SK-N-SH (cell line): ENCODE measurements around the gene CRB1. TPM values are rescaled to one million over a fixed set of nuclear protein-coding genes. Genes with fewer than 3 reads are reported as not detected.
A peak's percentile ranks its signal among the peaks of the same experiment; 100 is the strongest.

Experiments
- CTCF ChIA-PET: fragments of 300-600, 350-600 bp; formaldehyde crosslinking; extraction: SDS; loops from one replicate; lab custom pipeline; 2021; lab: Yijun Ruan, JAX
- POLR2A ChIA-PET: fragments of 350-600 bp; sonication (Branson Sonifier 250); formaldehyde crosslinking; extraction: SDS; loops from one replicate; lab custom pipeline; 2020; ENCODE audit warnings: antibody characterized with exemption, inconsistent platforms; lab: Yijun Ruan, JAX
- DNase-seq: peaks from one replicate; pipeline ENCODE4 v3.0.0; 2012
- H2AFZ ChIP-seq: fragments of 200-600 bp; sonication (generic); 2 replicates; pipeline ENCODE4 v1.8.1; 2016; ENCODE audit warnings: antibody characterized with exemption, mild to moderate bottlenecking, low read depth
- H3F3A ChIP-seq: fragments of 200-600 bp; sonication (generic); replicated peaks from 2 replicates; pipeline ENCODE3; 2016; ENCODE audit warnings: antibody characterized with exemption, mild to moderate bottlenecking; ENCODE audit not compliant: insufficient read depth
- H3K27ac ChIP-seq, 2 experiments: fragments of 200-500 bp in 1 of 2; fragments of 200-600 bp in 1 of 2; sonication (Bioruptor generic) in 1 of 2; sonication (generic), shearing (Covaris generic) in 1 of 2; 2 replicates each; pipeline versions ENCODE4 v1.5.1 to v1.6.1; 2014 to 2016; ENCODE audit warnings: low read depth in 2 of 2, inconsistent platforms in 1 of 2, low read length in 1 of 2, mild to moderate bottlenecking in 1 of 2, mixed read lengths in 1 of 2
- H3K27me3 ChIP-seq: fragments of 200-600 bp; sonication (generic), shearing (Covaris generic); 2 replicates; pipeline ENCODE4 v1.6.1; 2016; ENCODE audit warnings: mixed run types; ENCODE audit not compliant: insufficient read depth
- H3K36me3 ChIP-seq, 2 experiments: fragments of 200-500 bp in 1 of 2; fragments of 200-600 bp in 1 of 2; sonication (Bioruptor generic) in 1 of 2; sonication (generic) in 1 of 2; replicated peaks in 1 of 2; 2 replicates each; pipeline versions ENCODE3 to v1.5.1; 2014 to 2016; ENCODE audit warnings: low read length in 1 of 2, mild to moderate bottlenecking in 1 of 2; ENCODE audit not compliant: insufficient read depth in 2 of 2, control insufficient read depth in 1 of 2
- H3K4me1 ChIP-seq, 2 experiments: fragments of 200-500 bp in 1 of 2; fragments of 200-600 bp in 1 of 2; sonication (Bioruptor generic) in 1 of 2; sonication (generic), shearing (Covaris generic) in 1 of 2; 2 replicates each; pipeline versions ENCODE4 v1.5.1 to v1.6.1; 2014 to 2016; ENCODE audit warnings: low read depth in 1 of 2, low read length in 1 of 2, mixed run types in 1 of 2; ENCODE audit not compliant: insufficient read depth in 2 of 2, control insufficient read depth in 1 of 2
- H3K4me2 ChIP-seq: fragments of 200-600 bp; sonication (generic), shearing (Covaris generic); 2 replicates; pipeline ENCODE4 v1.6.1; 2017; ENCODE audit warnings: mixed run types
- H3K4me3 ChIP-seq, 2 experiments: fragments of 200-500 bp in 1 of 2; fragments of 200-600 bp in 1 of 2; sonication (Bioruptor generic) in 1 of 2; sonication (generic), shearing (Covaris generic) in 1 of 2; 2 replicates each; pipeline versions ENCODE4 v1.5.1 to v1.8.1; 2014 to 2016; ENCODE audit warnings: low read depth in 2 of 2, inconsistent platforms in 1 of 2, low read length in 1 of 2, mild to moderate bottlenecking in 1 of 2, mixed read lengths in 1 of 2, moderate library complexity in 1 of 2
- H3K79me2 ChIP-seq: fragments of 200-600 bp; sonication (generic); 2 replicates; pipeline ENCODE4 v1.8.1; 2017; ENCODE audit warnings: mild to moderate bottlenecking; ENCODE audit not compliant: insufficient read depth
- H3K9ac ChIP-seq: fragments of 200-600 bp; sonication (generic); 2 replicates; pipeline ENCODE4 v1.6.1; 2017; ENCODE audit warnings: mixed run types
- H3K9me2 ChIP-seq: fragments of 200-600 bp; sonication (generic); 2 replicates; pipeline ENCODE4 v1.6.1; 2017; ENCODE audit warnings: mixed run types
- H3K9me3 ChIP-seq: fragments of 200-600 bp; sonication (generic); 2 replicates; pipeline ENCODE4 v1.6.1; 2017; ENCODE audit warnings: mixed run types, mild to moderate bottlenecking, moderate library complexity
- H4K20me1 ChIP-seq: fragments of 200-600 bp; sonication (generic); 2 replicates; pipeline ENCODE4 v1.6.1; 2017; ENCODE audit warnings: mild to moderate bottlenecking, mixed run types; ENCODE audit not compliant: insufficient read depth
- ELF1 ChIP-seq: IDR thresholded peaks from 2 replicates; pipeline ENCODE4 v1.4.0; 2012
- FOXJ3 ChIP-seq: sonication (generic); formaldehyde crosslinking; IDR thresholded peaks from 2 replicates; pipeline ENCODE4 v1.5.1; 2020; ENCODE audit warnings: mild to moderate bottlenecking, missing genetic modification reagents
- GATA2 ChIP-seq: sonication (generic); formaldehyde crosslinking; IDR thresholded peaks from 2 replicates; pipeline ENCODE4 v1.5.0; 2020; ENCODE audit warnings: mild to moderate bottlenecking, missing genetic modification reagents
- MXI1 ChIP-seq: IDR thresholded peaks from 2 replicates; pipeline ENCODE4 v1.6.1; 2012; ENCODE audit warnings: mild to moderate bottlenecking, low read depth, low read length, improper control_type of control experiment
- NRF1 ChIP-seq: IDR thresholded peaks from 2 replicates; pipeline ENCODE4 v1.6.1; 2012; ENCODE audit warnings: low read depth, mild to moderate bottlenecking, low read length
- POLR2AphosphoS5 ChIP-seq: IDR thresholded peaks from 2 replicates; pipeline ENCODE4 v1.6.1; 2012; ENCODE audit warnings: low read depth, low read length
- RCOR1 ChIP-seq: fragments of 150-350 bp; IDR thresholded peaks from 2 replicates; pipeline ENCODE4 v1.6.1; 2017; ENCODE audit warnings: antibody characterized with exemption, low read length
- TAF1 ChIP-seq: IDR thresholded peaks from 2 replicates; pipeline ENCODE4 v1.6.1; 2012; ENCODE audit warnings: low read depth, mild to moderate bottlenecking, low read length, moderate library complexity, borderline replicate concordance
- YY1 ChIP-seq: IDR thresholded peaks from 2 replicates; pipeline ENCODE4 v1.4.0; 2012; ENCODE audit warnings: low read depth, mild to moderate bottlenecking
- WGBS: methylation state at CpG from one replicate; pipeline ENCODE4 v1.1.6; 2017; ENCODE audit warnings: low lambda C conversion rate; 5-methylcytosine and 5-hydroxymethylcytosine counted together
- polyA plus RNA-seq, 3 experiments: library from polyadenylated mRNA; depleted of rRNA; stranded (reverse); fragments of >200 nt; gene quantifications; 2 replicates each; pipeline ENCODE4 v1.2.3, GENCODE V29; 2012
- TF ChIP-seq, protein P1 (sequence below): fragments of 150-350 bp; IDR thresholded peaks from 2 replicates; pipeline ENCODE4 v1.6.1; 2017; ENCODE audit warnings: antibody characterized with exemption, low read length, low read depth, borderline replicate concordance
- TF ChIP-seq, protein P2 (sequence below): IDR thresholded peaks from 2 replicates; pipeline ENCODE4 v1.4.0; 2012; ENCODE audit warnings: low read depth
- TF ChIP-seq, protein P3 (sequence below): fragments of 150-350 bp; IDR thresholded peaks from 2 replicates; pipeline ENCODE4 v1.6.1; 2016; ENCODE audit warnings: mild to moderate bottlenecking, low read depth, low read length
- TF ChIP-seq, protein P4 (sequence below): IDR thresholded peaks from 2 replicates; pipeline ENCODE4; 2012
- TF ChIP-seq, protein P5 (sequence below): fragments of 200-600 bp; sonication (generic); IDR thresholded peaks from 2 replicates; pipeline ENCODE4 v1.6.1; 2017; ENCODE audit warnings: antibody characterized with exemption, mild to moderate bottlenecking, moderate library complexity

CRB1 gene
- polyA plus RNA-seq, 1 of the 3 experiments (the other 2 are of a cell fraction): 0.13 TPM

DNA sequence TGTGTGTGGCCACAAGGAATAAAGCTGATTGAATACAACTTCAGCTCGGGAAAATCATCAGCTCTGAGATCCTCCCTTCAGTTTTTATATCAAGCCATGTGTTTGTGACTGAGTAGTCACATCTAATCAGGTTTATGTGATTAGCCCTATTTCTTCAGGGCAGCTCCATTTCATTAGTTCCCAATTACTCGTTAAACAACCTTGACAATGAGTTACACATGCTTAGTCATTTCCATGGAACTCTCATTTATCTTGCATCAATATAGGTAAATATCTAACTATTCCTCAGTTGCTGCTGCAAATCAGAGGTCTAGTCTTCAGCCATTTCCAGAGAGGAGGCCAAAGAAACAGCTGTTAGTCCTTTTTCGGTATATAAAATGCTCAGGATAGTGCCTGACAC is 16.3 kb downstream of the CRB1 start:
- ChIA-PET CTCF (no interaction called here), POLR2A (no interaction called here)
- Histone ChIP-seq H4K20me1 (no peaks in the 10 kb centered on the region), H3K9me2 (no peaks in the 10 kb centered on the region), H3K4me3 (no peak overlapping the region), H3K79me2 (no peaks in the 10 kb centered on the region), H2AFZ (no peak overlapping the region), H3K27me3 (no peaks in the 10 kb centered on the region), H3K4me1 (peaks cover 0 to 9% of the 10 kb centered on the region in 2 experiments; a peak in 2 of 4 replicates), H3K9me3 (peaks cover 5% of the 10 kb centered on the region; the same call in 1 of the 2 replicates), H3K27ac (no peak overlapping the region), H3K36me3 (no peaks in the 10 kb centered on the region), H3F3A (no peaks in the 10 kb centered on the region), H3K9ac (no peak overlapping the region), H3K4me2 (no peak overlapping the region)
- TF ChIP-seq, protein P1, sequence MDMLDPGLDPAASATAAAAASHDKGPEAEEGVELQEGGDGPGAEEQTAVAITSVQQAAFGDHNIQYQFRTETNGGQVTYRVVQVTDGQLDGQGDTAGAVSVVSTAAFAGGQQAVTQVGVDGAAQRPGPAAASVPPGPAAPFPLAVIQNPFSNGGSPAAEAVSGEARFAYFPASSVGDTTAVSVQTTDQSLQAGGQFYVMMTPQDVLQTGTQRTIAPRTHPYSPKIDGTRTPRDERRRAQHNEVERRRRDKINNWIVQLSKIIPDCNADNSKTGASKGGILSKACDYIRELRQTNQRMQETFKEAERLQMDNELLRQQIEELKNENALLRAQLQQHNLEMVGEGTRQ: no peak
- peak; percentile 11; the same call in 1 of the 2 replicates for TF ChIP-seq RCOR1
- DNase-seq: no peak
- 47% methylated on average over 3 of the region's 3 CpGs for WGBS

DNA sequence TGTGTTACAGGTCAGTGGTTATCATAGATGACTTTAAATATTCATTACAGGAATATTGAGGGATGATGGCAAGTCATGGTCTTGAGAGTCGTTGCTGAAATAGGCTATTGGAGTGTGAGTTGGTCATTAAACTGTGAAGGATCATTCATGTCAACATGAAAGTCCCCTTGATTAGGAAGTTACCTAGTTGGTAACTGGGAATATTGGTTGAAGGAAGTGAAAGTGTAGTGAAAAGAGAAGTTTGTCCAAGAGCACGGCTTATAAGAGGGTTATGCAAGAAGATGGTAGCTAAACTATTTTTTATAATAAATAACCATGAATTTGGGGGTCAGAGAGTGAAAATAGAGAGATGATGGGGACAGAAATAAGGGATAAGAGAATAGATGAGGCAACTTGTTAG is 16.9 kb downstream of the CRB1 start:
- Histone ChIP-seq H4K20me1 (no peaks in the 10 kb centered on the region), H3K9me3 (peaks cover 5% of the 10 kb centered on the region; the same call in 1 of the 2 replicates), H3K4me2 (no peak overlapping the region), H3K4me1 (peaks cover 0 to 9% of the 10 kb centered on the region in 2 experiments; a peak in 2 of 4 replicates), H3K27me3 (no peaks in the 10 kb centered on the region), H3K36me3 (no peaks in the 10 kb centered on the region), H3K27ac (no peak overlapping the region), H3F3A (no peaks in the 10 kb centered on the region), H3K79me2 (no peaks in the 10 kb centered on the region), H3K9me2 (no peaks in the 10 kb centered on the region), H2AFZ (no peak overlapping the region), H3K4me3 (no peak overlapping the region), H3K9ac (no peak overlapping the region)
- ChIA-PET CTCF (no interaction called here), POLR2A (no interaction called here)
- WGBS: 57% methylated on average over 2 of the region's 2 CpGs
- no peak for DNase-seq
- TF ChIP-seq POLR2AphosphoS5: no peak
- no peak for TF ChIP-seq GATA2 (CRISPR knock-in tag)
- TF ChIP-seq FOXJ3 (CRISPR knock-in tag): no peak
- TF ChIP-seq, protein P2, sequence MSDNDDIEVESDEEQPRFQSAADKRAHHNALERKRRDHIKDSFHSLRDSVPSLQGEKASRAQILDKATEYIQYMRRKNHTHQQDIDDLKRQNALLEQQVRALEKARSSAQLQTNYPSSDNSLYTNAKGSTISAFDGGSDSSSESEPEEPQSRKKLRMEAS: no peak

DNA sequence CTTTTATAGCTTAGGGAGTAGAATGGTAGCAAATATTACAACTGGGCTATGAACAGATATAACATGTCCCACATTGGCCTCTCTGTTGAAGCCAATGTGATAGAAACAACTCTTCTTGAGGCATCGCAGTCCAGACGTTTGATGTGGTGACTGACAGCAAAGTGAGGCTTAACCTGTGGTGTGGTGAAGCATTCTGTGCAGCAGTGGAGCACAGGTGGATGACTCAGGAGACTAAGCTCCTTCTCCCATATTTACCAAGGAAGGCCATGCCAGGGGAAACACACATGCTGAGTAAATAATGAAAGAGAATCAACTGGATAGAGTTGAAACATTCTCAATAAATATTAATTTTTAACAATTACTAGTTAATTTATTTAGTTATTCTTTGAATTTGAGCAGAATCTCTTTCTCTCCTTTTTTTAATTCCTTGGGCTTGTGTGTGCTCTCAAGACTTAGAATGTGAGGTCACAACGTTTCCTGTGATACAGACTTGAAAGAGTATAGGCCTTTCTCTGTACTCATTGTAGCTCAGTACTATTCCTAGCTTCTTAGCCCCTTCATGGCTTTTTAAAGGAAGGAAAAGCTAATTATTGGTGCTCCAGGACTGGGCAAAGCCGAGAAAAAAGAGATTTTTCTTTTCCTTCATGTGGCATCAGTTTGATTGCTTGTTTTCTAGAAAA is 17.6 kb downstream of the CRB1 start:
- H3K27me3 ChIP-seq: no peaks in the 10 kb centered on the region
- no peaks in the 10 kb centered on the region for H3K36me3 ChIP-seq
- WGBS: 64% methylated on average over 4 of the region's 4 CpGs
- ChIA-PET CTCF (interaction anchor here (0.7 kb wide), 1 partner anchor 507 kb away, joined by 3 read pairs; no protein-coding TSS in a partner anchor), POLR2A (no interaction called here)
- H3K4me2 ChIP-seq: no peak overlapping the region
- H2AFZ ChIP-seq: no peak overlapping the region
- H3K79me2 ChIP-seq: no peaks in the 10 kb centered on the region
- no peaks in the 10 kb centered on the region for H4K20me1 ChIP-seq
- H3K27ac ChIP-seq: no peak overlapping the region
- DNase-seq: no peak
- H3F3A ChIP-seq: no peaks in the 10 kb centered on the region
- H3K9me3 ChIP-seq: peaks cover 5% of the 10 kb centered on the region; the same call in 1 of the 2 replicates
- H3K9me2 ChIP-seq: no peaks in the 10 kb centered on the region
- TF ChIP-seq, protein P3, sequence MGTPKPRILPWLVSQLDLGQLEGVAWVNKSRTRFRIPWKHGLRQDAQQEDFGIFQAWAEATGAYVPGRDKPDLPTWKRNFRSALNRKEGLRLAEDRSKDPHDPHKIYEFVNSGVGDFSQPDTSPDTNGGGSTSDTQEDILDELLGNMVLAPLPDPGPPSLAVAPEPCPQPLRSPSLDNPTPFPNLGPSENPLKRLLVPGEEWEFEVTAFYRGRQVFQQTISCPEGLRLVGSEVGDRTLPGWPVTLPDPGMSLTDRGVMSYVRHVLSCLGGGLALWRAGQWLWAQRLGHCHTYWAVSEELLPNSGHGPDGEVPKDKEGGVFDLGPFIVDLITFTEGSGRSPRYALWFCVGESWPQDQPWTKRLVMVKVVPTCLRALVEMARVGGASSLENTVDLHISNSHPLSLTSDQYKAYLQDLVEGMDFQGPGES: no peak
- no peak for TF ChIP-seq MXI1
- TF ChIP-seq, protein P4, sequence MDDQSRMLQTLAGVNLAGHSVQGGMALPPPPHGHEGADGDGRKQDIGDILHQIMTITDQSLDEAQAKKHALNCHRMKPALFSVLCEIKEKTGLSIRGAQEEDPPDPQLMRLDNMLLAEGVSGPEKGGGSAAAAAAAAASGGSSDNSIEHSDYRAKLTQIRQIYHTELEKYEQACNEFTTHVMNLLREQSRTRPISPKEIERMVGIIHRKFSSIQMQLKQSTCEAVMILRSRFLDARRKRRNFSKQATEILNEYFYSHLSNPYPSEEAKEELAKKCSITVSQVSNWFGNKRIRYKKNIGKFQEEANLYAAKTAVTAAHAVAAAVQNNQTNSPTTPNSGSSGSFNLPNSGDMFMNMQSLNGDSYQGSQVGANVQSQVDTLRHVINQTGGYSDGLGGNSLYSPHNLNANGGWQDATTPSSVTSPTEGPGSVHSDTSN: no peak
- no peak for TF ChIP-seq NRF1
- TF ChIP-seq, protein P5, sequence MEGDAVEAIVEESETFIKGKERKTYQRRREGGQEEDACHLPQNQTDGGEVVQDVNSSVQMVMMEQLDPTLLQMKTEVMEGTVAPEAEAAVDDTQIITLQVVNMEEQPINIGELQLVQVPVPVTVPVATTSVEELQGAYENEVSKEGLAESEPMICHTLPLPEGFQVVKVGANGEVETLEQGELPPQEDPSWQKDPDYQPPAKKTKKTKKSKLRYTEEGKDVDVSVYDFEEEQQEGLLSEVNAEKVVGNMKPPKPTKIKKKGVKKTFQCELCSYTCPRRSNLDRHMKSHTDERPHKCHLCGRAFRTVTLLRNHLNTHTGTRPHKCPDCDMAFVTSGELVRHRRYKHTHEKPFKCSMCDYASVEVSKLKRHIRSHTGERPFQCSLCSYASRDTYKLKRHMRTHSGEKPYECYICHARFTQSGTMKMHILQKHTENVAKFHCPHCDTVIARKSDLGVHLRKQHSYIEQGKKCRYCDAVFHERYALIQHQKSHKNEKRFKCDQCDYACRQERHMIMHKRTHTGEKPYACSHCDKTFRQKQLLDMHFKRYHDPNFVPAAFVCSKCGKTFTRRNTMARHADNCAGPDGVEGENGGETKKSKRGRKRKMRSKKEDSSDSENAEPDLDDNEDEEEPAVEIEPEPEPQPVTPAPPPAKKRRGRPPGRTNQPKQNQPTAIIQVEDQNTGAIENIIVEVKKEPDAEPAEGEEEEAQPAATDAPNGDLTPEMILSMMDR: no peak
- TF ChIP-seq POLR2AphosphoS5: no peak
- TF ChIP-seq YY1: no peak
- no peak for TF ChIP-seq ELF1
- TF ChIP-seq TAF1: no peak
- H3K4me1 ChIP-seq: peaks cover 0 to 9% of the 10 kb centered on the region in 2 experiments; a peak in 2 of 4 replicates
- H3K4me3 ChIP-seq: no peak overlapping the region
- H3K9ac ChIP-seq: no peak overlapping the region
